Suppressor macrophage treated with lipopolysaccharide for 4 hours (primary cell): ENCODE measurements around the gene PRKCE.

Experiments
- DNase-seq: peaks from one replicate; pipeline ENCODE4 v3.0.0-alpha.2; 2020

PRKCE gene

GRCh38 chr2:45759310-45759851, 107.9 kb downstream of the PRKCE start:
- DNase-seq: no peak

GRCh38 chr2:45761635-45762034, 110.2 kb downstream of the PRKCE start:
- no peak for DNase-seq

GRCh38 chr2:45763255-45763654, 111.8 kb downstream of the PRKCE start:
- no peak for DNase-seq

- DNase-seq: no peak
These were observed 112.3 kb downstream of the PRKCE start for GRCh38 chr2:45763797-45764196.

- peak; percentile 78 for DNase-seq
These were observed 113.7 kb downstream of the PRKCE start for GRCh38 chr2:45765007-45765727.

- DNase-seq: peak; percentile 59
These were observed 114.3 kb downstream of the PRKCE start for GRCh38 chr2:45765728-45766254.

GRCh38 chr2:45768208-45768607, 116.7 kb downstream of the PRKCE start:
- peak; percentile 65 for DNase-seq

- DNase-seq: peak; percentile 33
These were observed 117.6 kb downstream of the PRKCE start for GRCh38 chr2:45769056-45769455.

GRCh38 chr2:45769854-45770576, 118.5 kb downstream of the PRKCE start:
- peak; percentile 73 for DNase-seq

- no peak for DNase-seq
These were observed 119.3 kb downstream of the PRKCE start for GRCh38 chr2:45770811-45771210.

GRCh38 chr2:45771261-45771660, 119.8 kb downstream of the PRKCE start:
- DNase-seq: peak; percentile 59

GRCh38 chr2:45772038-45772437, 120.6 kb downstream of the PRKCE start:
- DNase-seq: no peak

GRCh38 chr2:45773909-45774308, 122.4 kb downstream of the PRKCE start:
- no peak for DNase-seq

- no peak for DNase-seq
These were observed 123.3 kb downstream of the PRKCE start for GRCh38 chr2:45774688-45775244.

- peak; percentile 57 for DNase-seq
These were observed 124.9 kb downstream of the PRKCE start for GRCh38 chr2:45776160-45776955.

GRCh38 chr2:45777996-45778719, 126.7 kb downstream of the PRKCE start:
- no peak for DNase-seq

- DNase-seq: peak; percentile 90
These were observed 127.3 kb downstream of the PRKCE start for GRCh38 chr2:45778720-45779171.

- DNase-seq: peak; percentile 53
These were observed 129.3 kb downstream of the PRKCE start for GRCh38 chr2:45780541-45781463.

GRCh38 chr2:45781464-45781811, 130.0 kb downstream of the PRKCE start:
- no peak for DNase-seq

GRCh38 chr2:45782436-45782835, 131.0 kb downstream of the PRKCE start:
- DNase-seq: no peak

GRCh38 chr2:45782986-45783385, 131.5 kb downstream of the PRKCE start:
- no peak for DNase-seq
